CD14-positive monocyte (primary cell): Measurements from ENCODE around the gene ZSWIM1. TPM values are rescaled to one million over a fixed set of nuclear protein-coding genes. Genes with fewer than 3 reads are reported as not detected.

Experiments
- DNase-seq, 3 donors: peaks; one replicate each; pipeline ENCODE4 v3.0.0-alpha.2; 2011 to 2022
- H2AFZ ChIP-seq: 2 replicates; pipeline ENCODE4 v1.6.0; 2012; ENCODE audit warnings: mild to moderate bottlenecking, low read depth, low read length, inconsistent platforms; ENCODE audit not compliant: insufficient read depth, poor library complexity, severe bottlenecking
- H3K27ac ChIP-seq, 2 donors: 1 replicate in 1 of 2; 2 replicates in 1 of 2; pipeline ENCODE4 v1.5.1; 2012 to 2013; ENCODE audit warnings: low read length in 2 of 2, control low read depth in 1 of 2, inconsistent platforms in 1 of 2, low read depth in 1 of 2, mild to moderate bottlenecking in 1 of 2
- H3K27me3 ChIP-seq, 2 donors: one replicate each; pipeline versions ENCODE4 v1.6.0 to v1.6.1; 2011 to 2013; ENCODE audit warnings: low read length in 2 of 2; ENCODE audit not compliant: control insufficient read depth in 2 of 2, insufficient read depth in 2 of 2
- H3K36me3 ChIP-seq, 2 donors: replicated peaks in 1 of 2; 1 replicate in 1 of 2; 2 replicates in 1 of 2; pipeline versions ENCODE4 v1.5.1 to v1.6.1; 2012 to 2013; ENCODE audit warnings: low read length in 2 of 2, control low read depth in 1 of 2, inconsistent platforms in 1 of 2, mild to moderate bottlenecking in 1 of 2; ENCODE audit not compliant: insufficient read depth in 2 of 2, control insufficient read depth in 1 of 2
- H3K4me1 ChIP-seq, 2 donors: 1 replicate in 1 of 2; 2 replicates in 1 of 2; pipeline versions ENCODE4 v1.5.1 to v1.6.1; 2012 to 2013; ENCODE audit warnings: low read length in 2 of 2, control low read depth in 1 of 2, inconsistent platforms in 1 of 2, mild to moderate bottlenecking in 1 of 2, moderate library complexity in 1 of 2; ENCODE audit not compliant: insufficient read depth in 2 of 2, control insufficient read depth in 1 of 2
- H3K4me2 ChIP-seq: replicated peaks from 2 replicates; pipeline ENCODE3; 2012; ENCODE audit warnings: low read length, moderate library complexity, mild to moderate bottlenecking; ENCODE audit not compliant: poor library complexity, severe bottlenecking; ENCODE audit errors: extremely low read depth
- H3K4me3 ChIP-seq, 3 experiments: fragments of 200-600 bp in 1 of 3; sonication (generic) in 1 of 3; replicated peaks in 1 of 3; 1 replicate in 2 of 3; 2 replicates in 1 of 3; pipeline ENCODE4 v1.5.1; 2011 to 2013; ENCODE audit warnings: low read length in 3 of 3, mild to moderate bottlenecking in 3 of 3, control low read depth in 2 of 3, low read depth in 2 of 3, inconsistent platforms in 1 of 3, moderate library complexity in 1 of 3
- H3K79me2 ChIP-seq: 2 replicates; pipeline ENCODE4 v1.6.0; 2012; ENCODE audit warnings: mild to moderate bottlenecking, control low read depth, inconsistent platforms, low read length, moderate library complexity; ENCODE audit not compliant: insufficient read depth
- H3K9ac ChIP-seq: 2 replicates; pipeline ENCODE4 v1.6.0; 2017; ENCODE audit warnings: low read length, mild to moderate bottlenecking; ENCODE audit not compliant: insufficient read depth, poor library complexity, severe bottlenecking
- H3K9me3 ChIP-seq, 2 donors: replicated peaks in 1 of 2; 1 replicate in 1 of 2; 2 replicates in 1 of 2; pipeline versions ENCODE4 v1.5.1 to v1.6.1; 2012 to 2013; ENCODE audit warnings: low read length in 2 of 2, control low read depth in 1 of 2; ENCODE audit not compliant: control insufficient read depth in 1 of 2, insufficient read depth in 1 of 2
- H4K20me1 ChIP-seq: 2 replicates; pipeline ENCODE4 v1.6.0; 2012; ENCODE audit warnings: mild to moderate bottlenecking, low read length, control low read depth, moderate library complexity; ENCODE audit not compliant: insufficient read depth
- H3K27ac Mint-ChIP-seq, 7 donors: one replicate each; pipeline ENCODE4 v1.8.0; 2020; ENCODE audit warnings: mild to moderate bottlenecking in 7 of 7, mixed read lengths in 7 of 7, moderate library complexity in 6 of 7, inconsistent platforms in 2 of 7
- H3K27me3 Mint-ChIP-seq, 3 donors: one replicate each; pipeline ENCODE4 v1.8.0; 2021 to 2022; ENCODE audit warnings: low read depth in 3 of 3, mild to moderate bottlenecking in 3 of 3, mixed read lengths in 3 of 3, moderate library complexity in 3 of 3, inconsistent platforms in 1 of 3
- H3K36me3 Mint-ChIP-seq, 2 donors: one replicate each; pipeline ENCODE4 v1.8.0; 2020; ENCODE audit warnings: mixed read lengths in 2 of 2, inconsistent platforms in 1 of 2, mild to moderate bottlenecking in 1 of 2
- H3K4me1 Mint-ChIP-seq: one replicate; pipeline ENCODE4 v1.8.0; 2020; ENCODE audit warnings: mild to moderate bottlenecking, mixed read lengths
- H3K4me3 Mint-ChIP-seq, 2 donors: one replicate each; pipeline ENCODE4 v1.8.0; 2020; ENCODE audit warnings: mild to moderate bottlenecking in 2 of 2, mixed read lengths in 2 of 2, moderate library complexity in 1 of 2
- H3K9me3 Mint-ChIP-seq, 7 donors: one replicate each; pipeline ENCODE4 v1.8.0; 2020 to 2022; ENCODE audit warnings: mixed read lengths in 7 of 7, mild to moderate bottlenecking in 6 of 7, moderate library complexity in 6 of 7, inconsistent platforms in 2 of 7
- WGBS: methylation state at CpG from one replicate; pipeline ENCODE4 v1.1.5; 2013; ENCODE audit warnings: missing lambda C conversion rate; ENCODE audit not compliant: insufficient coverage; 5-methylcytosine and 5-hydroxymethylcytosine counted together
- intact Hi-C, 2 donors: fragments of 100-400 bp; cut with micrococcal nuclease; formaldehyde crosslinking; loops; one replicate each; pipeline versions ENCODE4 v1.15.0 to v1.15.1; 2023
- polyA plus RNA-seq, 3 donors: library from polyadenylated mRNA; depleted of rRNA in 1 of 3; unstranded in 2 of 3; stranded (reverse) in 1 of 3; fragments of 300-500 nt in 2 of 3; fragments of >200 nt in 1 of 3; fragmentation: Illumina TruSeq in 2 of 3; gene quantifications; 1 replicate in 2 of 3; 2 replicates in 1 of 3; pipeline ENCODE4 v1.2.3, GENCODE V29; 2012 to 2021
- TF ChIP-seq, protein P1 (sequence below): fragments of 200-600 bp; IDR thresholded peaks from one replicate; pipeline ENCODE4 v1.8.0; 2022; ENCODE audit warnings: antibody characterized with exemption, mild to moderate bottlenecking

Gene ZSWIM1
- polyA plus RNA-seq, 3 donors, result 2.5 to 2.6 (median 2.5) TPM

DNA sequence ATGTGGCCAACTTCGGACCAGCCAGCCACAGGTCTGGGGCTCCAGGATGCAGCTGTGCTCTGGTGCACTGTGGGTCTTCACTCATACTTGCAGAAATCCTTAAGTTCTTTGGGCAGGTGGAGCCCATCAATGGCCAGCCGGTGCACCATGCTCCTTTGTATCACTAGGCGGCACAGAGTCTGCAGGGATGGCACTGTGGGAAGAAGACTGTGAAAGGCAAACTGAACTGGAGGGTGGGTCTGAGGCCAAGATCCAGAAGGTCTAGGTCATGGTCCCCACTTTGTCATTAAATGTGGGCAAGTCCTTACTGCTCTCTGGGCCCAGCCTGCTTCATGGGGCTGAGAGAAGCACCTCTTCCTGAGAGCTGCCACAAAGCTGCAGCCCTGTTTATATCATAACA, 7.7 kb downstream of the ZSWIM1 start:
- Mint-ChIP-seq H3K4me1 (peaks cover 42% of the 10 kb centered on the region), H3K4me3 (no peak overlapping the region)

DNA sequence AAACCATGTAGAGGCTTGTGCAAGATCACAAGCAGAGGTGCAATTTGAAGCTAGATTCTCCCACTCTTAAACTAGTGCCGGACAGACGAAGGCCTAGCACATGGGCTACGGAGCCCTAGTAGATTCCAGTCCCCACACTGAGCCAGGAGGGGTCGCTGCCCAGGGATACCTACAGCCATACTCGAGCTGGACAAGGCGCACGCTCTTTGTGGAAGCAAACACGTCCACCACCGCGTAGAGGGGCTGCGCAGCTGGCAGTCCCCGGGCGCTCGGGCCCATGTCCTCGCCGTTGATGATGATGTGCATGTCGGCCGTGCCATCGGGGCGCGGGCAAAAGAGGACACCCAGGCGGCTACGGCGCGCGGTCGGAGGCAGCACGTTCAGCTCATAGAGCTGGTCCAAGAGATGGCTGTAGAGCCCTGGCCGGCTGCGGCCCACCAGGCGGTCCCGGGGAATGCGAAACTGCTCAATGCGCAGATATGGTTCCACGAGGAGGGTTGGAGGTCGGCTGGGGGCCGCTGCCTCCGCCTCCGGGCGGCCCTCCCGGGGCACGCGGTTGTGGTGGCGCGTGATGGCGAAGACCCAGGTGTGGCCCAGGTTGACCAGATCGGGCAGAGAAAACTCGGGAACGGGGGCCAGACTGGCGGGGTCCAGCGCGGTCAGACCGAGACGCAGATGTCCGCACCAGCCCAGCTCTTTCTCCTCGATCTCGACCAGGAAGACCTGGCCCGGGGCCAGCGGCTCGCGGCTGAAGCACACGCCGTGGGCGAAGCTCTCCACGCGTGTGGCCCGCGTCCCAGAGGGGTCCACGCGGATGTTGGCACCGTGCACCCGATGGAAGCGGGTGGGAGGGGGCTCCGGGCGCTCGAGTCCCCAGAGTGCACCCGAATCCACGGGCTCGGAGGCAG, 9.3 kb downstream of the ZSWIM1 start:
- intact Hi-C loops, result loop anchor here (2.0 to 5.0 kb wide), 2 partner anchors 33 to 44 kb away; partner anchors contain the start of genes ACOT8 (in 1 of the 2), PCIF1 (in 1 of the 2) and ZSWIM3 (in 1 of the 2)
- H3K4me2 ChIP-seq, result peak overlapping the region; percentile 99
- H3K4me1 ChIP-seq, result peaks cover 37 to 49% of the 10 kb centered on the region in 2 donors
- peaks cover 46% of the 10 kb centered on the region for H3K79me2 ChIP-seq
- peaks cover 27 to 41% of the 10 kb centered on the region in 2 donors for H3K36me3 ChIP-seq
- TF ChIP-seq, protein P1, sequence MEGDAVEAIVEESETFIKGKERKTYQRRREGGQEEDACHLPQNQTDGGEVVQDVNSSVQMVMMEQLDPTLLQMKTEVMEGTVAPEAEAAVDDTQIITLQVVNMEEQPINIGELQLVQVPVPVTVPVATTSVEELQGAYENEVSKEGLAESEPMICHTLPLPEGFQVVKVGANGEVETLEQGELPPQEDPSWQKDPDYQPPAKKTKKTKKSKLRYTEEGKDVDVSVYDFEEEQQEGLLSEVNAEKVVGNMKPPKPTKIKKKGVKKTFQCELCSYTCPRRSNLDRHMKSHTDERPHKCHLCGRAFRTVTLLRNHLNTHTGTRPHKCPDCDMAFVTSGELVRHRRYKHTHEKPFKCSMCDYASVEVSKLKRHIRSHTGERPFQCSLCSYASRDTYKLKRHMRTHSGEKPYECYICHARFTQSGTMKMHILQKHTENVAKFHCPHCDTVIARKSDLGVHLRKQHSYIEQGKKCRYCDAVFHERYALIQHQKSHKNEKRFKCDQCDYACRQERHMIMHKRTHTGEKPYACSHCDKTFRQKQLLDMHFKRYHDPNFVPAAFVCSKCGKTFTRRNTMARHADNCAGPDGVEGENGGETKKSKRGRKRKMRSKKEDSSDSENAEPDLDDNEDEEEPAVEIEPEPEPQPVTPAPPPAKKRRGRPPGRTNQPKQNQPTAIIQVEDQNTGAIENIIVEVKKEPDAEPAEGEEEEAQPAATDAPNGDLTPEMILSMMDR, result peak; percentile 75
- DNase-seq, result peak; percentile 69 to 82 (median 79)
- Mint-ChIP-seq H3K27me3 (no peaks in the 10 kb centered on the region), H3K36me3 (peaks cover 34 to 44% of the 10 kb centered on the region in 2 donors), H3K9me3 (peaks cover 0 to 2% (median 0%) of the 10 kb centered on the region in 7 donors), H3K27ac (peak overlapping the region in 6 of 7 donors; percentile 46 to 96 (median 87)), H3K4me3 (peak overlapping the region; percentile 91 to 93), H3K4me1 (peaks cover 35% of the 10 kb centered on the region)
- under 1% methylated on average over 79 of the region's 79 CpGs for WGBS
- H4K20me1 ChIP-seq, result peaks cover 28% of the 10 kb centered on the region
- peak overlapping the region; percentile 78 for H3K9ac ChIP-seq
- peak overlapping the region; percentile 59 to 87 for H3K27ac ChIP-seq
- no peaks in the 10 kb centered on the region for H3K9me3 ChIP-seq
- peak overlapping the region; percentile 92 for H2AFZ ChIP-seq
- peak overlapping the region; percentile 62 to 95 (median 72) for H3K4me3 ChIP-seq
- no peaks in the 10 kb centered on the region for H3K27me3 ChIP-seq

More for the DNA sequence above, 7.7 kb downstream of the ZSWIM1 start:
- H3K36me3 ChIP-seq, result peaks cover 14 to 29% of the 10 kb centered on the region in 2 donors
- H3K4me2 ChIP-seq, result no peak overlapping the region
- Mint-ChIP-seq H3K9me3 (peaks cover 0 to 2% (median 0%) of the 10 kb centered on the region in 7 donors), H3K36me3 (peaks cover 23 to 32% of the 10 kb centered on the region in 2 donors), H3K27me3 (no peaks in the 10 kb centered on the region), H3K27ac (peak overlapping the region in 1 of 7 donors; percentile 24)
- H3K27me3 ChIP-seq, result no peaks in the 10 kb centered on the region
- no peak overlapping the region for H3K27ac ChIP-seq
- H4K20me1 ChIP-seq, result peaks cover 20% of the 10 kb centered on the region
- TF ChIP-seq, protein P1, result no peak
- H2AFZ ChIP-seq, result no peak overlapping the region
- intact Hi-C loops, result loop anchor here in 1 of 2 donors (5.0 kb wide), 1 partner anchor 44 kb away; the partner anchor contains the start of gene PCIF1
- H3K4me3 ChIP-seq, result no peak overlapping the region
- no peak overlapping the region for H3K9ac ChIP-seq
- WGBS, result 67% methylated on average over 3 of the region's 3 CpGs
- no peaks in the 10 kb centered on the region for H3K9me3 ChIP-seq
- H3K79me2 ChIP-seq, result peaks cover 46% of the 10 kb centered on the region
- peaks cover 52 to 60% of the 10 kb centered on the region in 2 donors for H3K4me1 ChIP-seq
- no peak for DNase-seq
